ENCODE data around the gene AMIGO1. TPM values are rescaled to one million over a fixed set of nuclear protein-coding genes. Genes with fewer than 3 reads are reported as not detected.
A peak's percentile ranks its signal among the peaks of the same experiment; 100 is the strongest.

The AMIGO1 gene
- total and polyA plus RNA-seq, 4 donors: 2.4 to 6.3 (median 3.4) TPM

GRCh38 chr1:109534307-109534858, 24.9 kb upstream of the AMIGO1 start:
- no peaks in the 10 kb centered on the region for H3K9me3 ChIP-seq (ENCODE audit: control insufficient read depth in 4 of 4, insufficient read depth in 3 of 4, low read length in 3 of 4)
- ATAC-seq (ENCODE audit: insufficient read depth, low FRiP score): no peak
- TF ChIP-seq CTCF (IDR thresholded peaks at IDR 0.05; ENCODE audit: control extremely low read depth, extremely low read depth): no peak
- WGBS, 2 donors: 70 to 85% methylated on average over 1 of the region's 1 CpG
- no peaks in the 10 kb centered on the region for H3K36me3 ChIP-seq (ENCODE audit: control insufficient read depth in 4 of 4, insufficient read depth in 4 of 4, low read length in 4 of 4)
- peaks cover 0 to 24% (median 11%) of the 10 kb centered on the region in 5 donors for H3K4me1 ChIP-seq (ENCODE audit: control insufficient read depth in 5 of 5, insufficient read depth in 5 of 5, low read length in 5 of 5)
- no peak overlapping the region for H3K4me3 ChIP-seq
- H3K27me3 ChIP-seq (ENCODE audit: control insufficient read depth in 3 of 3, insufficient read depth in 3 of 3, low read length in 2 of 3): no peaks in the 10 kb centered on the region
- no peak for DNase-seq
- H3K27ac ChIP-seq (ENCODE audit: low read depth in 1 of 2, low read length in 1 of 2): no peak overlapping the region
- no peak overlapping the region for H3K9ac ChIP-seq (ENCODE audit: insufficient read depth in 1 of 2, low read length in 2 of 2)

GRCh38 chr1:109532365-109533136, 23.0 kb upstream of the AMIGO1 start:
- TF ChIP-seq CTCF (IDR thresholded peaks at IDR 0.05; ENCODE audit: control extremely low read depth, extremely low read depth): peak; percentile 97
- H3K4me3 ChIP-seq: no peak overlapping the region
- peak; percentile 82 to 85 (median 84) for DNase-seq
- peak overlapping the region; percentile 21 to 52 for H3K27ac ChIP-seq (ENCODE audit: low read depth in 1 of 2, low read length in 1 of 2)
- H3K9me3 ChIP-seq (ENCODE audit: control insufficient read depth in 4 of 4, insufficient read depth in 3 of 4, low read length in 3 of 4): no peaks in the 10 kb centered on the region
- H3K36me3 ChIP-seq (ENCODE audit: control insufficient read depth in 4 of 4, insufficient read depth in 4 of 4, low read length in 4 of 4): no peaks in the 10 kb centered on the region
- WGBS, 2 donors: 12 to 16% methylated on average over 12 of the region's 12 CpGs
- no peak overlapping the region for H3K9ac ChIP-seq (ENCODE audit: insufficient read depth in 1 of 2, low read length in 2 of 2)
- no peaks in the 10 kb centered on the region for H3K27me3 ChIP-seq (ENCODE audit: control insufficient read depth in 3 of 3, insufficient read depth in 3 of 3, low read length in 2 of 3)
- ATAC-seq (ENCODE audit: insufficient read depth, low FRiP score): peak; percentile 89
- H3K4me1 ChIP-seq (ENCODE audit: control insufficient read depth in 5 of 5, insufficient read depth in 5 of 5, low read length in 5 of 5): peaks cover 0 to 25% (median 12%) of the 10 kb centered on the region in 5 donors

- Histone ChIP-seq H3K9ac (ENCODE audit: insufficient read depth in 1 of 2, low read length in 2 of 2) (no peak overlapping the region), H3K4me1 (ENCODE audit: control insufficient read depth in 5 of 5, insufficient read depth in 5 of 5, low read length in 5 of 5) (peaks cover 0 to 25% (median 12%) of the 10 kb centered on the region in 5 donors), H3K36me3 (ENCODE audit: control insufficient read depth in 4 of 4, insufficient read depth in 4 of 4, low read length in 4 of 4) (no peaks in the 10 kb centered on the region), H3K27ac (ENCODE audit: low read depth in 1 of 2, low read length in 1 of 2) (no peak overlapping the region), H3K27me3 (ENCODE audit: control insufficient read depth in 3 of 3, insufficient read depth in 3 of 3, low read length in 2 of 3) (no peaks in the 10 kb centered on the region), H3K9me3 (ENCODE audit: control insufficient read depth in 4 of 4, insufficient read depth in 3 of 4, low read length in 3 of 4) (no peaks in the 10 kb centered on the region), H3K4me3 (no peak overlapping the region)
- ATAC-seq (ENCODE audit: insufficient read depth, low FRiP score) (no peak), DNase-seq (no peak)
- TF ChIP-seq CTCF (IDR thresholded peaks at IDR 0.05; ENCODE audit: control extremely low read depth, extremely low read depth): no peak
- 58 to 68% methylated on average over 16 of the region's 16 CpGs for WGBS, 2 donors
Observed at GRCh38 chr1:109531826-109532364, 22.4 kb upstream of the AMIGO1 start.

Data from lung (tissue), 12 donors.